ENCODE data around the gene OR12D2.

DNA sequence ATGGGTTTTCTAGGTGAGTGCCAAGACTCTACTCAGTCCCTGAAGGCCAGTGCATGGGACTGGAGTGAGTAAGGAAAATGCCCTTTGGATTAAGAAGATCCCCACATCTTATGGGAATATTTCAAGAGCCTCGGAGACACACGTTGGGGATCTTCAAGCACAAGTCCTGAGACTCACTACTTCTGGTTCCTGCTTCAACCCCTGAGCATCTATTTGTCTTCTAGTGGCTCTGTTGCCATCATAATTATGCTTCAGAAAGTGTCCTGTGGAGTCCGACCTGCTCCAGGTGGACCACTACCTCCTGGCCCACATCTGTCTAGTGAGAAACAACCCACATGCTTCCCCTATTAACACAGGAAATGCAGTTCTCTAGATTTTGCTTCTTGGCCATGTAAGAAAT, 26.7 kb upstream of the OR12D2 start, which contains the start of gene OR5V1:
- TF ChIP-seq, protein P1, sequence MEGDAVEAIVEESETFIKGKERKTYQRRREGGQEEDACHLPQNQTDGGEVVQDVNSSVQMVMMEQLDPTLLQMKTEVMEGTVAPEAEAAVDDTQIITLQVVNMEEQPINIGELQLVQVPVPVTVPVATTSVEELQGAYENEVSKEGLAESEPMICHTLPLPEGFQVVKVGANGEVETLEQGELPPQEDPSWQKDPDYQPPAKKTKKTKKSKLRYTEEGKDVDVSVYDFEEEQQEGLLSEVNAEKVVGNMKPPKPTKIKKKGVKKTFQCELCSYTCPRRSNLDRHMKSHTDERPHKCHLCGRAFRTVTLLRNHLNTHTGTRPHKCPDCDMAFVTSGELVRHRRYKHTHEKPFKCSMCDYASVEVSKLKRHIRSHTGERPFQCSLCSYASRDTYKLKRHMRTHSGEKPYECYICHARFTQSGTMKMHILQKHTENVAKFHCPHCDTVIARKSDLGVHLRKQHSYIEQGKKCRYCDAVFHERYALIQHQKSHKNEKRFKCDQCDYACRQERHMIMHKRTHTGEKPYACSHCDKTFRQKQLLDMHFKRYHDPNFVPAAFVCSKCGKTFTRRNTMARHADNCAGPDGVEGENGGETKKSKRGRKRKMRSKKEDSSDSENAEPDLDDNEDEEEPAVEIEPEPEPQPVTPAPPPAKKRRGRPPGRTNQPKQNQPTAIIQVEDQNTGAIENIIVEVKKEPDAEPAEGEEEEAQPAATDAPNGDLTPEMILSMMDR (IDR thresholded peaks at IDR 0.05) = no peak
- no peak for TF ChIP-seq POLR2A (IDR thresholded peaks at IDR 0.05)

Data from esophagus squamous epithelium (tissue), 4 donors.